GM19238 (cell line): ENCODE results near the gene PACS2.

Experiments used
- DNase-seq: peaks from one replicate; pipeline ENCODE4 v3.0.0; 2011; ENCODE audit warnings: low spot score; ENCODE audit not compliant: insufficient read length

The PACS2 gene

GRCh38 chr14:105398726-105399465, 84.3 kb downstream of the PACS2 start:
- DNase-seq, result peak; percentile 73

DNA sequence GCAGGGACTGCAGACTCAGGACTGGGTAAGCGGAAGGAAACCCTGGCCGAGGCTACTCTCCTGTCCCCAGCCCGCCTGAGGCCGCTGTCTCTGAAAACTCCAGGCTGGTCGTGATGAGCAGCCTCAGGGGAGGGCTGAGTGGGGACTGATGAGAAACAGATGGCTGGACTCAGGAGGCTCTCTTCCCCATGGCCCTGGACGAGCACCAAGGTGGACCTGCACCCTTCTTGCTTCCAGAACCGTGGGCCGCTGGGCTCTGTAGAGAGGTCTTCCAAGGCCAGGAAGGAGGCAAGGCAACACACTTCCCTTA, 84.9 kb downstream of the PACS2 start:
- no peak for DNase-seq

GRCh38 chr14:105400016-105400415, 85.5 kb downstream of the PACS2 start:
- no peak for DNase-seq

- no peak for DNase-seq
These were observed 87.2 kb downstream of the PACS2 start for GRCh38 chr14:105401699-105402098.

- no peak for DNase-seq
These were observed 94.0 kb downstream of the PACS2 start for GRCh38 chr14:105408592-105408991.

GRCh38 chr14:105409364-105409763, 94.8 kb downstream of the PACS2 start:
- no peak for DNase-seq

DNA sequence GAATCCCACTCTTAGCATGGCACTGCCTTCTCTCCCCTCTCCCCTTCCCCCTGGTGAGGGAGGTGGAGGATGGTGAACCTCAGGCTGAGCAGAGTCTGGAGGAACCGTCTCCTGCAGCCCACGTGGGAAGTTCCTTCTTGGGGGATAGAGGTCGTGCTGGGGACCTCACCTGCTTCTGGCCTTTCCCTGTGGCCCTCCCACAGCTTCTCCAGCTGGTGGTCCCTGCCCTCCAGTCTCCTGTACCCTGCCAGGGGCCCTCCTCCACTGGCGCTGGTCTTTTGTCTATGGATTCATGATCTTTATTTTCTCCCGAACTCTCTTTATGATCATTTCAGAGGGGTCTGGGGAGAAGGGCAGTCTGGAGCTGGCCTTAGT, 96.1 kb downstream of the PACS2 start:
- no peak for DNase-seq

DNA sequence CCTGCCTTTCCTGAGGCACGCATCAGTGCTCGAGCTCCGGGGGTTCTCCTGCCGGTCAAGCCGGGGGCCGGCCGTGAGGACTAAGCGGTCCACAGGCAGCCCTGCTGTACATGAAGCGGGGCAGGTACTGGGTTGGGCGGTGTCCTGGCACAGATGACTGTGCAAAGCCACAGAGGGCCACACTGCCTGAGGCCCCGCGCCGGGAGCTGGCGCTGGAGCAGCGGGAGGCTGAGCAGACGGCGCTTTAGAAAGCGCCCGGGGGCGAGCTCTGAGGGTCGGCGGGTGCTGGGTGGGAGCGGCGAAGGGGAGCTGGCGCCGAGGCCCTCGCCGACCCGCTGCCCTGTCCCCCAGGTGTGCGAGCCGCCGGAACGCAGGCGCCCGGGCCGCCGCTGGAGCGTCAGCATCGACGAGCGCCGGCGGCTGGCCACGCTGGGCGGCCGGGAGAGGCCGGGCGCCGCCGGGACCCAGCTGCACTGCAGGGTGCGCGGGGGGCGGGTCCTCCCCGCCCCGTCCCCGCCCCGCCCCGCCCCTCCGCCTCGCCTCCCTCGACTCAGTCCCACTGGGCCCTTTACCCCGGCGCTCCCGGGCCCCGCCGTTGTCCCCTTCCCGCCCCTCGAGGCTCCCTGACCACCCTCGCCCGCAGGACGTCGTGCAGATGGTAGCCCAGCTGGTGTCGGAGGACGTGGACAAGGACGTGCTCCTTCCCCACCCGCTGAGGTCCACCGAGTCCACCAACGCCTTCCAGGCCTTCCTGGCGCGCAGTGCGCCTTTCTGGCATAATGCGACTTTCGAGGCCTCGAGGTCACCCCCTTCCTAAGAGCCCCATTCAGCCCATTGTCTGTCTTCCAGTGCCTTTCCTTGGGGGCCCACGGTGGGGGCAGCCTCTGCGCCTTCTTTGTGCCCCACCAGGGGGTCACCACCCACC, 96.7 kb downstream of the PACS2 start:
- peak; percentile 74 for DNase-seq

DNA sequence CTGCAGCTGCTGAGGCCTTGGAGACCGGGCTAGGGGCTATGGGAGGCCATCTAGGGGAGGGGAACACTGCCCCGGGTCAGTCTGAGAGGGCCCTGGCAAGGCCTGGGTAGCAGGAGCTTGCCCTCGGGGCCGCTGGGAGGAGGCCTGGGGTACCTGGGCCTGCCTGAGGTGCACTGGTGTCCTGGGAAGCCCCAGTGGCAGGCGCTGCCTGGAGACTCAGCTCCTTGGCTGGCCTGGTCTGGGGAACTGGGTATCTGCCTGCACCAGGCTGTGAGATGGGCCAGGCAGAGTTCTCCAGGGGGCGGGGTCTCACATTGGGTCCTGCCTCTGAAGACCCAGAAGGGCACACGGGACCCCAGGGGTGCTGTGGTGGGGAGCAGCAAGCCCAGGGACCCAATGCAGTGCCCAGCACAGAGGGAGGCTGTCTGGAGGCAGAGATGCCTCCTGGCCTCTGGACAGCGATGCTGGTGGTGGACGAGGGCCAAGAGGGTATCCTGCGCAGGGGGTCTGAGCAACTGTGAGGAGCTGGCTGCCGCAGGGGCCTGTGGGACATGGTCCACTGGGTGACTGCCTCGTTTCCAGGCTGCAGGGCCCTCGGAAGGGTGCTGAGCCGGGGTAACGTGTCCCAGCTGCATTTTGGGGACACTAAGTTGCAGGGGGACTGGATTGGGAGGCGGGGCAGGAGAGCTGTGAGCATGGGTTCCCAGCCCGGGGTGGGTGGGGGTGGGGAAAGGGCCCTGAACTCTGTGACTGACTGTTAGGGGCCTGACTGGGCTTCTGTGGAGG, 97.6 kb downstream of the PACS2 start:
- no peak for DNase-seq

DNA sequence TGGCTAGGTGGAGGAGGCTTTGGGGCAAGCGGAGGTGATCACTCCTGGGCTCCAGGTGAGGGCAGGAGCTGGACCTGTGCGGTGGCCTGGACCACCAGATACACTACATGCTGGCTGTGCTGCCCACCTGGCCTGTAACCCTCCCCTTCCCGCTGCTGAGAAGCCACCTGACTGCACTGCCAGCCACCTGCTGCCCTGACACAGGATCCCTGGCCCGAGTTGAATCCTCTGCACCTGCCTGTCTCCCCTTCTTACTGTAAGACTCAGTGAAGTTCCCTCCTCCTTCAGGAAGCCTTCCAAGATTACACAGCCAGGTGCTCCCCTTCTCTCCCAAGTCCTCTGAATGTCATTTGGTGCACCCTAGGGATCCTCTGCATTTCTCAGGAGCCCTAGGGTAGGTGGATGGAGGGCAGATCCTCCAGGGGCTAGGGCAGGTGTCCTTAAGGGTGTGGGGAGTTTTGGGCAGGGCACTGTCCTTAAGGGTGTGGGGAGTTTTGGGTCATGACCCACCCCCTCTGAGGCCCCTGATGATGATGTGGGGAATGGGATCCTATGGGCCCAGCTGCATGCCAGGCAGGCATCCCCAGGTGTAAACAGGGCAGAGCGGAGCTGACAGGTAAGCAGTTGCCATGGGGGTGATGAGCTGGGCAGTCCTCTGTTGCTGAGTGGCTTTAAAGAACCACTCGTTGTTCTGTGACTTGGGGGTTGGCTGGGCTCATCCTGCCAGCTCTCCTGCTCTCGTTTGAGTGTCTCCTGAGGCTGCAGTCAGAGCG, 98.4 kb downstream of the PACS2 start:
- DNase-seq, result peak; percentile 9

- DNase-seq, result no peak
These were observed 99.0 kb downstream of the PACS2 start for GRCh38 chr14:105413544-105413886.

- peak; percentile 84 for DNase-seq
These were observed 100.2 kb downstream of the PACS2 start for GRCh38 chr14:105414456-105415371.

- no peak for DNase-seq
These were observed 101.2 kb downstream of the PACS2 start for GRCh38 chr14:105415481-105416428.

DNA sequence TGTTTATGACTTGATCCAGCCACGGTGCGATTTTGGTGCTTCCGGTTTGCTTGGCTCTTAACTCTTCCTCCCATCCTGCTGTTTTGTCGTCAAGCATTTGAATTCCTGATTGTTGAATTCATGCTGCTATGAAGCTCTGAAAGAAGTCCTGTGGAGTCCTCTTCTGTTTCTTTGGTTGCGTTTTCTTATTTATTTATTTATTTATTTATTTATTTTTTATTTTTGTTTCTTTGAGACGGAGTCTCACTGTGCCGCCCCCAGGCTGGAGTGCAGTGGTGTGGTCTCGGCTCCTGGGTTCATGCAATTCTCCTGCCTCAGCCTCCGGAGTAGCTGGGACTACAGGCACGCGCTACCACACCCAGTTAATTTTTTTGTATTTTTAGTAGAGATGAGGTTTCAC, 102.1 kb downstream of the PACS2 start:
- no peak for DNase-seq

GRCh38 chr14:105417690-105418121, 103.2 kb downstream of the PACS2 start:
- no peak for DNase-seq

DNA sequence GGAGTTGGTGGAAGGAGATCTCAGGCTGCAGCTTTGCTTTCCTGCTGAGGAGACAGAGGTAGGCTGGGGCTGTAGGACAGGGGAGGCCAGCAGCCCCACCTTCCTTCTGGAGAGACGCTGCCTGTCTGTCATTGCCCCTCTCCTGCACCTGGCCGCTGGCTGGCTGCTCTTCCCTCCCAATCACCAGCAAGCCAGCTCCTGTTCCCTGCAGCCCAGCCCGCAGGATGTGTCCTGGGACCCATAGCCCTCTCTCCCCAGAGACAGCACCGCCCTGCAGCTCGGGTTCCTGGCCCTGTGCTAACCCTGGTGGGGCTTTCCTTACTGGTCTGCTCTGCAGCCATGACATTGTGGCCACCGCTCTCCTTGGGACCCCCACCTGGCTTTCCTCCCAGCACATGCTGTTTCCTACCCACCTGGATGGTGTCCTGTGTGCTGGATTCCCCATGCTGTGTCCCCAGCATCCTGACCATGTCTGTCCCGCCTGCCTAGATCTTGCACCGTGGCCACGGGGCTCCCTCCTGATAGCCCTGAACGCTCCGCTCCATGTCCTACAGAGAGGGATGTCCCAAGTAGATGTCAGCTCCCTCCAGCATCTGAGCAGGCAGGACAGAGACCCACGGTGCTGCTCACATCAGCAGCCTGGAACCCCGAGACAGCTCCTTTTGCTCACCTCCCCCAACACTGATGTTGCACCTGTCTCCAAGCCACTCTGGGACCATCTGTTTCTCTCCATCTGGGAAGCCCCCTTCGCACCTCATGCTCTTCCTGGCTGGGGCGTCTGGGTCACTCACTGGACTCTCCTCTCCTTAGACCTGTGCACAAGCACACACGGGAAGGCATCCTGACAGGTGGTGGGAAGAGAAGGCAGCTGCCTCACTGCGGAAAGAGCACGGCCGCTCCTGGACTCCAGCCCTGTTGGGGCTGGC, 104.0 kb downstream of the PACS2 start:
- DNase-seq, result no peak

DNA sequence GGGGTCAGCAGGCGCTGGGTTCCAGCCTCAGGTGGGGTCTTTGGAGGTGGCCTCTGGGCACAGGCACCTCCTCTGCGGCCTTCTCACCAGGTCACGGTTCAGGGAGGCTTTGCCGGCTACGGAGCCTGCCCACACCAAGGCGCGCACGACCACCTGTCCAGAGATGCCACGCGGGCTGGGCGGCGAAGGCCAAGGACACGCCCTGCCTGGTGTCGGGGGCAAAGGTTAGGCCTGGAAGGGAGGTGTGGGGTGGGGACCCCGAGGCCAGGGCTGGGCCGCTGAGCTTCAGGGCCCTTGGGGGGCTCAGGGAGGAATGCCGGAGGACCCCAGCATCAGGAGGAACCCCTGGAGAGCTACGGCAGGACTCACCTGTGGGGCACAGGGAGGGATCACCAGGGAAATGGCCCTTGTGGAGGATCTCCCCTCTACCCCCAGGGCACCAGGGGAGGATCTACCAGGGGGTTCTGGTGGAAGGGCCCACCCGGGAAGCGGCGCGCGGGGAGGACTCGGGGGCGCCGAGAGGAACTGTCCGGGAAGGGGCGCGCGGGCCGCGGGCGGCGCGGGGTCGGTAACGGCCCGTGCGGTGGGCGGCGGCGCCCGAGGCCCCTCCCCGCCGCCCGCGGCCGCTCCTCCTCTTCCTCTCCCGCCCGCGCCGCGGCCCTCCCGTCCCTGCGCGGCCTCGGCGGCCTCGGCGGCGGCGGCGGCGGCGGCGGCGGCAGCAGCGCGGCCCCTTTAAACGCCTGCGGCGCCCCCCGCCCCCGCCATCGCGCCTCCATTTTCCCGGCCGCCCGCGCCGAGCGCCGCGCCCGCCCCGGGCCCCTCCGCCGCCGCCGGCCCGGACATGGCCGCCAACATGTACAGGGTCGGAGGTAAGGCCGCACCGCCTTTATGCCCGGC, 104.9 kb downstream of the PACS2 start, which contains the start of gene MTA1:
Gene MTA1, plus strand, starts transcription at position 633 of the 897 bp plus-strand sequence. Its CDS starts 209 bp downstream, at position 842.
- peak; percentile 76 for DNase-seq
